Measurements from ENCODE around the gene TUBGCP2. TPM values are rescaled to one million over a fixed set of nuclear protein-coding genes. Genes with fewer than 3 reads are reported as not detected.

TUBGCP2 gene
- total and polyA plus RNA-seq, 4 donors: 35.0 to 81.4 (median 58.1) TPM

DNA sequence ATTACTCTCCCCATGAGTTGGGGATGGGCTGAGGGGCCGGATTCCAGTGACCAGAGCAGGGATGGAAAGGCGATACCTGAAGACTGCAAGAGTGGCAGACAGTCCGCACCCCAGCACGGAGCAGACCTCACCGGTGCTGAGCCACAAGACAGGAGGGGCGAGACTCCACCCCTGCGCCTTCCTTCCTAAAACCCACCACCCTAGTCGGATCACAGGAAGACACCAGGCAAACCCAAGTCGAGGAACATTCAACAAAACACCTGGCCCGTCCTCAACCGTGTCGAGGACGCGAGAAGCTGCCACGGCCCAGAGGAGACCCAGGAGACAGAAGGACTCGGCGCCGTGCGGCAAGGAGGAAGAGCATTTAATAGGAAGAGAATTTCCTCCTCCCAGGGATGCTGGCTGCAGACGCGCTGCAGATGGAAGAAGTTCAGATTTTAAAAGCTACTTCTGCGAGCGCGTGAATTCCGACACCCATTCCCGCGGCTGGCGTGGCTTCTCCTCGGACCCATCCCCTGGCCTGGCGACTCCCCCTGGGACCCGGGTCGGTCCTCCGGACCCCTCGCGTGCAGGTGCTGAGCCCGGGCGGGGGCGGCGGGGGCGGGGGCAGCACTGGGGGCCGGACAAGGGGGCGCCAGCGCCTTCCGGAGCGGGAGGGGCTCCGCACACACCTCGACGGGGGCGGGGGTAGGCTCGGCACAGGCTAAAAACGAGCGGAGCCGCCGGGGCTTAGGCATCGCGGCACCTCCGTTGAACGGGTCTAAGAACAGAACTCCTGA, 79.2 kb downstream of the TUBGCP2 start:
- Histone ChIP-seq H3K27me3 (ENCODE audit: control insufficient read depth, insufficient read depth, low read length) (peaks cover 58% of the 10 kb centered on the region), H3K4me3 (ENCODE audit: low read depth, low read length) (no peak overlapping the region), H3K27ac (ENCODE audit: low read depth, low read length) (no peak overlapping the region), H3K36me3 (ENCODE audit: control insufficient read depth, insufficient read depth, low read length) (peaks cover 28% of the 10 kb centered on the region), H3K4me1 (ENCODE audit: control insufficient read depth, insufficient read depth, low read length) (peaks cover 13% of the 10 kb centered on the region), H3K9me3 (ENCODE audit: control insufficient read depth, insufficient read depth, low read length) (no peaks in the 10 kb centered on the region)
- 4% methylated on average over 54 of the region's 58 CpGs for WGBS (ENCODE audit: insufficient coverage)
- DNase-seq (ENCODE audit: low read depth in 4 of 6, low spot score in 6 of 6): peak in 2 of 6 donors; percentile 33 to 44

Small RNA genes within 50 kb of the gene (small RNA-seq; reads per million reads assigned to genes)
- not detected for gene BANF1P2 (ENCODE audit: low replicate concordance)

Other genes with a start within 250 kb of the TUBGCP2 start
- 1 to 10 TPM; 3.4 to 5.5 TPM for gene ADGRA1, start 220.9 kb downstream of the TUBGCP2 start, total RNA-seq
- gene ADGRA1, start 220.9 kb downstream of the TUBGCP2 start, polyA plus RNA-seq (ENCODE audit: insufficient read length in 2 of 2): 10 to 100 TPM; 26.6 to 31.1 TPM
- 10 to 100 TPM in 1 of 2 donors, 1 to 10 TPM in 1; 8.3 to 14.3 TPM for gene KNDC1, start 148.7 kb downstream of the TUBGCP2 start, total RNA-seq
- 10 to 100 TPM; 32.8 to 35.8 TPM for gene KNDC1, start 148.7 kb downstream of the TUBGCP2 start, polyA plus RNA-seq (ENCODE audit: insufficient read length in 2 of 2)
- not detected for gene UTF1, start 78.7 kb downstream of the TUBGCP2 start, total RNA-seq
- gene UTF1, start 78.7 kb downstream of the TUBGCP2 start, polyA plus RNA-seq (ENCODE audit: insufficient read length in 2 of 2): not detected
- gene VENTX, start 71.0 kb downstream of the TUBGCP2 start, total RNA-seq: under 1 TPM in 1 of 2 donors, not detected in 1; 0.06 TPM
- gene VENTX, start 71.0 kb downstream of the TUBGCP2 start, polyA plus RNA-seq (ENCODE audit: insufficient read length in 2 of 2): under 1 TPM; 0.14 to 0.24 TPM
- 1 to 10 TPM; 1.7 to 3.9 TPM for gene ADAM8, start 32.0 kb downstream of the TUBGCP2 start, total RNA-seq
- 1 to 10 TPM; 3.1 to 4.9 TPM for gene ADAM8, start 32.0 kb downstream of the TUBGCP2 start, polyA plus RNA-seq (ENCODE audit: insufficient read length in 2 of 2)
- 10 to 100 TPM in 1 of 2 donors, 1 to 10 TPM in 1; 9.4 to 21.5 TPM for gene ZNF511, start within 50 bp of the TUBGCP2 start, total RNA-seq
- gene ZNF511, start within 50 bp of the TUBGCP2 start, polyA plus RNA-seq (ENCODE audit: insufficient read length in 2 of 2): 10 to 100 TPM; 22.6 to 25.8 TPM
- 10 to 100 TPM; 15.9 to 24.9 TPM for gene CALY, start 28.0 kb upstream of the TUBGCP2 start, total RNA-seq
- gene CALY, start 28.0 kb upstream of the TUBGCP2 start, polyA plus RNA-seq (ENCODE audit: insufficient read length in 2 of 2): 100 to 1,000 TPM; 230 to 251 TPM
- 10 to 100 TPM in 1 of 2 donors, not detected in 1; 16.5 TPM for gene PRAP1, start 38.5 kb upstream of the TUBGCP2 start, total RNA-seq
- gene PRAP1, start 38.5 kb upstream of the TUBGCP2 start, polyA plus RNA-seq (ENCODE audit: insufficient read length in 2 of 2): under 1 TPM; 0.44 to 0.57 TPM
- gene FUOM, start 49.1 kb upstream of the TUBGCP2 start, total RNA-seq: 10 to 100 TPM in 1 of 2 donors, 1 to 10 TPM in 1; 3.4 to 22.6 TPM
- gene FUOM, start 49.1 kb upstream of the TUBGCP2 start, polyA plus RNA-seq (ENCODE audit: insufficient read length in 2 of 2): 1 to 10 TPM; 7.8 to 7.9 TPM
- gene ECHS1, start 64.5 kb upstream of the TUBGCP2 start, total RNA-seq: 10 to 100 TPM; 52.1 to 94.0 TPM
- gene ECHS1, start 64.5 kb upstream of the TUBGCP2 start, polyA plus RNA-seq (ENCODE audit: insufficient read length in 2 of 2): 100 to 1,000 TPM; 107 to 115 TPM
- 1 to 10 TPM; 6.4 to 8.1 TPM for gene PAOX, start 70.4 kb upstream of the TUBGCP2 start, total RNA-seq
- 10 to 100 TPM; 11.5 to 13.4 TPM for gene PAOX, start 70.4 kb upstream of the TUBGCP2 start, polyA plus RNA-seq (ENCODE audit: insufficient read length in 2 of 2)
- 10 to 100 TPM; 23.4 to 35.1 TPM for gene MTG1, start 85.3 kb upstream of the TUBGCP2 start, total RNA-seq
- gene MTG1, start 85.3 kb upstream of the TUBGCP2 start, polyA plus RNA-seq (ENCODE audit: insufficient read length in 2 of 2): 10 to 100 TPM; 50.4 to 91.2 TPM
- 1 to 10 TPM; 4.8 to 6.1 TPM for gene SPRN, start 115.8 kb upstream of the TUBGCP2 start, total RNA-seq
- gene SPRN, start 115.8 kb upstream of the TUBGCP2 start, polyA plus RNA-seq (ENCODE audit: insufficient read length in 2 of 2): 10 to 100 TPM; 38.9 to 42.5 TPM
- 1 to 10 TPM; 1.7 to 2.9 TPM for gene SCART1, start 145.1 kb upstream of the TUBGCP2 start, total RNA-seq
- 1 to 10 TPM; 1.9 to 2.7 TPM for gene SCART1, start 145.1 kb upstream of the TUBGCP2 start, polyA plus RNA-seq (ENCODE audit: insufficient read length in 2 of 2)
- gene CYP2E1, start 218.5 kb upstream of the TUBGCP2 start, total RNA-seq: 10 to 100 TPM in 1 of 2 donors, 1 to 10 TPM in 1; 5.0 to 12.7 TPM
- 10 to 100 TPM; 18.1 to 21.6 TPM for gene CYP2E1, start 218.5 kb upstream of the TUBGCP2 start, polyA plus RNA-seq (ENCODE audit: insufficient read length in 2 of 2)